B cell (primary cell): Measurements from ENCODE around the gene MFRP. TPM values are rescaled to one million over a fixed set of nuclear protein-coding genes. Genes with fewer than 3 reads are reported as not detected.
A peak's percentile ranks its signal among the peaks of the same experiment; 100 is the strongest.

ENCODE experiments used
- ATAC-seq: fragments of 200-7000 bp; cut with Tn5 transposase; one replicate; pipeline ENCODE4 v1.10.0; 2021; ENCODE audit warnings: low read depth, mild to moderate bottlenecking, moderate number of reproducible peaks, moderate library complexity
- CTCF ChIA-PET: fragments of 350-600 bp; sonication (Branson Sonifier 250); formaldehyde crosslinking; loops from one replicate; lab custom pipeline; 2021; ENCODE audit warnings: antibody characterized with exemption, inconsistent platforms; lab: Charles Lee
- POLR2A ChIA-PET: fragments of 350-600 bp; sonication (Branson Sonifier 250); formaldehyde crosslinking; loops from one replicate; lab custom pipeline; 2021; ENCODE audit warnings: antibody characterized with exemption; lab: Charles Lee
- DNase-seq: peaks from one replicate; pipeline ENCODE4 v3.0.0; 2013
- H2AFZ ChIP-seq: 2 replicates; pipeline ENCODE4 v1.6.1; 2012; ENCODE audit warnings: mild to moderate bottlenecking, low read depth, low read length; ENCODE audit not compliant: insufficient read depth, poor library complexity, severe bottlenecking
- H3K27ac ChIP-seq, 2 donors: 1 replicate in 1 of 2; 2 replicates in 1 of 2; pipeline ENCODE4 v1.5.1; 2012 to 2013; ENCODE audit warnings: low read length in 2 of 2, mild to moderate bottlenecking in 2 of 2, moderate library complexity in 1 of 2
- H3K27me3 ChIP-seq, 4 experiments: fragments of 200-600 bp in 1 of 4; sonication (generic) in 1 of 4; replicated peaks in 1 of 4; 1 replicate in 2 of 4; 2 replicates in 2 of 4; pipeline versions ENCODE4 v1.6.1 to v1.7.0; 2013 to 2016; ENCODE audit warnings: low read length in 3 of 4, mild to moderate bottlenecking in 2 of 4, mixed read lengths in 1 of 4, moderate library complexity in 1 of 4; ENCODE audit not compliant: insufficient read depth in 4 of 4, control insufficient read depth in 3 of 4; ENCODE audit errors: control extremely low read depth in 1 of 4
- H3K36me3 ChIP-seq, 2 experiments: replicated peaks in 1 of 2; 1 replicate in 1 of 2; 2 replicates in 1 of 2; pipeline versions ENCODE4 v1.6.1 to v1.7.1; 2013; ENCODE audit warnings: low read length in 1 of 2; ENCODE audit not compliant: insufficient read depth in 2 of 2, control insufficient read depth in 1 of 2; ENCODE audit errors: control extremely low read depth in 1 of 2, extremely low read depth in 1 of 2
- H3K4me1 ChIP-seq, 2 donors: fragments of 200-600 bp in 1 of 2; sonication (generic) in 1 of 2; 1 replicate in 1 of 2; 2 replicates in 1 of 2; pipeline versions ENCODE4 v1.5.1 to v1.6.1; 2013 to 2017; ENCODE audit warnings: low read length in 2 of 2; ENCODE audit not compliant: control insufficient read depth in 2 of 2, insufficient read depth in 2 of 2
- H3K4me2 ChIP-seq: replicated peaks from 2 replicates; pipeline ENCODE3; 2012; ENCODE audit warnings: mild to moderate bottlenecking, low read depth, low read length; ENCODE audit not compliant: poor library complexity, severe bottlenecking
- H3K4me3 ChIP-seq, 5 experiments: fragments of 200-600 bp in 1 of 5; sonication (generic) in 1 of 5; 1 replicate in 3 of 5; 2 replicates in 2 of 5; pipeline versions ENCODE4 v1.5.1 to v1.7.0; 2011 to 2016; ENCODE audit warnings: low read length in 4 of 5, mild to moderate bottlenecking in 4 of 5, low read depth in 2 of 5, control low read depth in 1 of 5, moderate library complexity in 1 of 5; ENCODE audit not compliant: insufficient read depth in 1 of 5; ENCODE audit errors: control extremely low read depth in 1 of 5, extremely low read depth in 1 of 5
- H3K79me2 ChIP-seq: fragments of 200-600 bp; sonication (generic); one replicate; pipeline ENCODE4 v1.6.0; 2016; ENCODE audit warnings: low read length; ENCODE audit not compliant: control insufficient read depth, insufficient read depth
- H3K9ac ChIP-seq: fragments of 200-600 bp; sonication (generic); 2 replicates; pipeline ENCODE4 v1.6.1; 2017; ENCODE audit warnings: mild to moderate bottlenecking, low read length, moderate library complexity
- H3K9me3 ChIP-seq, 3 donors: one replicate each; pipeline versions ENCODE4 v1.6.1 to v1.7.1; 2013; ENCODE audit warnings: low read length in 2 of 3; ENCODE audit not compliant: control insufficient read depth in 2 of 3, insufficient read depth in 1 of 3; ENCODE audit errors: control extremely low read depth in 1 of 3
- H4K20me1 ChIP-seq: 2 replicates; pipeline ENCODE4 v1.6.0; 2012; ENCODE audit warnings: mild to moderate bottlenecking, low read length; ENCODE audit not compliant: insufficient read depth, control insufficient read depth, poor library complexity, severe bottlenecking
- H3K27ac Mint-ChIP-seq: one replicate; pipeline ENCODE4 v1.8.0; 2021; ENCODE audit warnings: mixed read lengths
- H3K27me3 Mint-ChIP-seq: one replicate; pipeline ENCODE4 v1.8.0; 2021; ENCODE audit warnings: mixed read lengths
- H3K4me1 Mint-ChIP-seq: one replicate; pipeline ENCODE4 v1.8.0; 2021; ENCODE audit warnings: mixed read lengths
- H3K4me3 Mint-ChIP-seq: one replicate; pipeline ENCODE4 v1.8.0; 2021; ENCODE audit warnings: mixed read lengths
- H3K9me3 Mint-ChIP-seq: one replicate; pipeline ENCODE4 v1.8.0; 2022; ENCODE audit warnings: mixed read lengths; ENCODE audit not compliant: insufficient read depth
- CTCF ChIP-seq: fragments of 200-600 bp; IDR thresholded peaks from one replicate; pipeline ENCODE4 v1.8.0; 2022; ENCODE audit warnings: antibody characterized with exemption, mild to moderate bottlenecking
- EZH2 ChIP-seq: IDR thresholded peaks from 2 replicates; pipeline ENCODE4 v1.6.1; 2012; ENCODE audit warnings: borderline replicate concordance, low read depth, mild to moderate bottlenecking, moderate library complexity, low read length; ENCODE audit not compliant: insufficient read depth, poor library complexity, severe bottlenecking
- WGBS: methylation state at CpG from one replicate; pipeline ENCODE4 v1.1.5; 2013; ENCODE audit warnings: missing lambda C conversion rate; ENCODE audit not compliant: insufficient coverage; 5-methylcytosine and 5-hydroxymethylcytosine counted together
- intact Hi-C: fragments of 100-400 bp; cut with micrococcal nuclease; formaldehyde crosslinking; loops from one replicate; pipeline ENCODE4 v1.10.0; 2022
- polyA plus RNA-seq: library from polyadenylated mRNA; depleted of rRNA; stranded (reverse); fragments of >200 nt; gene quantifications from 2 replicates; pipeline ENCODE4 v1.2.3, GENCODE V29; 2012
- total RNA-seq, 2 donors: library from RNA; stranded (reverse); fragments of 120-200 nt in 1 of 2; gene quantifications; 1 replicate in 1 of 2; 2 replicates in 1 of 2; pipeline versions ENCODE4 v1.2.3 to v1.2.4, GENCODE V29; 2013 to 2022

Gene MFRP
- total and polyA plus RNA-seq, 2 donors (not counting 1 experiment from before 2014, with no cell fraction given): not detected

- 3% methylated on average over 49 of the region's 60 CpGs for WGBS
Measured at GRCh38 chr11:119320776-119321524, 25.6 kb downstream of the MFRP start.

More at GRCh38 chr11:119320776-119321524, 25.6 kb downstream of the MFRP start:
- Histone ChIP-seq H3K27me3 (peaks cover 0 to 39% (median 13%) of the 10 kb centered on the region in 4 experiments), H3K4me3 (peak overlapping the region; percentile 44 to 67 (median 58)), H3K36me3 (no peaks in the 10 kb centered on the region), H3K9ac (peak overlapping the region; percentile 74), H3K79me2 (no peaks in the 10 kb centered on the region), H3K9me3 (peaks cover 0 to 6% (median 0%) of the 10 kb centered on the region in 3 donors), H3K4me1 (peaks cover 19 to 41% of the 10 kb centered on the region in 2 donors), H2AFZ (peak overlapping the region; percentile 92), H4K20me1 (no peaks in the 10 kb centered on the region), H3K4me2 (peak overlapping the region; percentile 97), H3K27ac (peak overlapping the region in 1 of 2 donors; percentile 19)
- H3K4me3 Mint-ChIP-seq: peak overlapping the region; percentile 87
- no peak for TF ChIP-seq CTCF
- no peak for TF ChIP-seq EZH2
- intact Hi-C loops: loop anchor here (1.0 kb wide), 1 partner anchor 13 kb away; the partner anchor contains the start of gene RNF26
- CTCF ChIA-PET: interaction anchor here (0.7 to 4.5 kb wide), 14 partner anchors 9 to 254 kb away, joined by 3 to 45 read pairs (median 4); partner anchors contain the start of genes C2CD2L, CBL and USP2
- ATAC-seq: peak; percentile 53
- POLR2A ChIA-PET: interaction anchor here (0.9 kb wide), 1 partner anchor 15 kb away, joined by 3 read pairs; no protein-coding TSS in a partner anchor
- H3K27ac Mint-ChIP-seq: peak overlapping the region; percentile 77
- H3K4me1 Mint-ChIP-seq: peaks cover 28% of the 10 kb centered on the region
- no peaks in the 10 kb centered on the region for H3K9me3 Mint-ChIP-seq
- peaks cover 5% of the 10 kb centered on the region for H3K27me3 Mint-ChIP-seq
- peak; percentile 74 for DNase-seq
